ENCODE results near the gene MYO18A.
"Not testable (repeated sequence)": the region's sequence is repeated elsewhere in the genome, so short reads cannot be mapped to it uniquely, and the experiment has no call there.

MYO18A gene

GRCh38 chr17:29180034-29180787 lies at the start of gene MYO18A:
Gene MYO18A (minus strand): TSS chr17:29180398. CDS start chr17:29166940, 13,458 bp downstream.
- Histone ChIP-seq H3K4me3 (ENCODE audit: low read depth, low read length) (peak within 1 kb of the TSS; percentile 54), H3K27me3 (replicated peaks) (no peaks in the 10 kb centered on the region), H3K36me3 (replicated peaks) (no peaks in the 10 kb centered on the region), H3K27ac (no peak within 1 kb of the TSS)
- in situ Hi-C loops (cut with HindIII; ENCODE audit: low pct_ligation_motif_present, low sequenced_read_pairs): no loop called here
- DNase-seq: peak; percentile 31
- TF ChIP-seq, protein P1, sequence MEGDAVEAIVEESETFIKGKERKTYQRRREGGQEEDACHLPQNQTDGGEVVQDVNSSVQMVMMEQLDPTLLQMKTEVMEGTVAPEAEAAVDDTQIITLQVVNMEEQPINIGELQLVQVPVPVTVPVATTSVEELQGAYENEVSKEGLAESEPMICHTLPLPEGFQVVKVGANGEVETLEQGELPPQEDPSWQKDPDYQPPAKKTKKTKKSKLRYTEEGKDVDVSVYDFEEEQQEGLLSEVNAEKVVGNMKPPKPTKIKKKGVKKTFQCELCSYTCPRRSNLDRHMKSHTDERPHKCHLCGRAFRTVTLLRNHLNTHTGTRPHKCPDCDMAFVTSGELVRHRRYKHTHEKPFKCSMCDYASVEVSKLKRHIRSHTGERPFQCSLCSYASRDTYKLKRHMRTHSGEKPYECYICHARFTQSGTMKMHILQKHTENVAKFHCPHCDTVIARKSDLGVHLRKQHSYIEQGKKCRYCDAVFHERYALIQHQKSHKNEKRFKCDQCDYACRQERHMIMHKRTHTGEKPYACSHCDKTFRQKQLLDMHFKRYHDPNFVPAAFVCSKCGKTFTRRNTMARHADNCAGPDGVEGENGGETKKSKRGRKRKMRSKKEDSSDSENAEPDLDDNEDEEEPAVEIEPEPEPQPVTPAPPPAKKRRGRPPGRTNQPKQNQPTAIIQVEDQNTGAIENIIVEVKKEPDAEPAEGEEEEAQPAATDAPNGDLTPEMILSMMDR (IDR thresholded peaks at IDR 0.05; ENCODE audit: low read depth, low read length, missing control alignments): peak; percentile 66

DNA sequence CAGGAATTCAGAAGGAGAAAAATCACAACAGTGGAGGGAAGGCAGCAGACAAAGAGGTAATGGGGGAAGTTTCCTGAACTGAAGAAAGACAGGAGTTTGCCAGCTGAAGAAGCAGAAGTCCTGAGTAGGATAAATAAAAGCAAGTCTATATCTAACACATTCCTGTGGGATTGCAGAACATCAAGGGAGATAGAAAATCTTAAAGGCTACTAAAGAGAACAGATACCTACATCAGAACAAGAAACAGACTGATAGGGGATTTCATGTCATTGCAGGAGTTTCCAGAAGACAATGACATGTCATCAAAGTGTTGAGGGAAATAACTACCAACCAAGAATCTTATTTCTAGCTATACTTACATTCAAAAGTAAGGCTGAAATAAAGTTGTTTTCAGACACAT lies 45.2 kb upstream of the MYO18A start:
- Histone ChIP-seq H3K36me3 (replicated peaks) (no peaks in the 10 kb centered on the region), H3K27ac (no peak overlapping the region), H3K4me3 (ENCODE audit: low read depth, low read length) (no peak overlapping the region), H3K27me3 (replicated peaks) (no peaks in the 10 kb centered on the region)
- TF ChIP-seq, protein P1 (IDR thresholded peaks at IDR 0.05; ENCODE audit: low read depth, low read length, missing control alignments): no peak
- in situ Hi-C loops (cut with HindIII; ENCODE audit: low pct_ligation_motif_present, low sequenced_read_pairs): no loop called here
- no peak for DNase-seq

- in situ Hi-C loops (cut with HindIII; ENCODE audit: low pct_ligation_motif_present, low sequenced_read_pairs): not testable (repeated sequence)
Measured at GRCh38 chr17:29221338-29221737, 41.1 kb upstream of the MYO18A start.

DNA sequence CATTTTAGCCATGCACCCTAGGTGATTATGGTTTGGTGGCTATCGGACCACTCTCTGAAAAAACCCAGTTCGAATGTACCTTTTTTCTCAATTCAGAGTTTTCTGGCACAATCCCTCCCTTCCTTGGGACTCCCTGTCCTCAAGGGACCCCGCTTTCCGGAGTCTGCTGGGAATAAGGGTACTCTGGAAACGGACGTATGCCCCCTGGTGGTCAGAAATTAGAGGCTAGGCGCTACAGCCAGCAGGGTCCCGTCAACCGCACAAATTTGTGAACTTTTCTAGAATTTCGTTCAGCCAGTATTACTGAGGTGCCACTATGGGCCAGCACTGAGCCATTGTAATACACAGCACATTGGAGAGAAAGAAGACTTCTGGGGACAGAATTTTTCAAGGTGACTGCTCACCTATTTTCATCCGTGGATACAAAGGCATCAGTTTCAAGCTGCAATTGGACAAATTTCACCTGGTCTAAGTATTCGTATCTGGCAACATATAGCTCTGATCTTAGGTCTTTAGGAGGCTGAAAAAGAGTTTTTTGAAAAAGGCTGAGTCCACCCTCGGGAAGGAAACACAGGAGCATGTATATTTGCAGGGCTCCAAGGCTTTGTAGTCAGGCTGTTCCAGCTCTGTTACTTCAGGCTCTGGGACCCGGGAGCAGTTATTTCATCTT lies 39.3 kb upstream of the MYO18A start:
- no peaks in the 10 kb centered on the region for H3K36me3 ChIP-seq (replicated peaks)
- H3K27me3 ChIP-seq (replicated peaks): no peaks in the 10 kb centered on the region
- in situ Hi-C loops (cut with HindIII; ENCODE audit: low pct_ligation_motif_present, low sequenced_read_pairs): no loop called here
- H3K27ac ChIP-seq: no peak overlapping the region
- DNase-seq: peak; percentile 80
- H3K4me3 ChIP-seq (ENCODE audit: low read depth, low read length): no peak overlapping the region
- TF ChIP-seq, protein P1 (IDR thresholded peaks at IDR 0.05; ENCODE audit: low read depth, low read length, missing control alignments): peak; percentile 95

More at GRCh38 chr17:29221338-29221737, 41.1 kb upstream of the MYO18A start:
- not testable (repeated sequence) for H3K27ac ChIP-seq; H3K4me3 ChIP-seq (ENCODE audit: low read depth, low read length); H3K36me3 ChIP-seq (replicated peaks); DNase-seq; H3K27me3 ChIP-seq (replicated peaks)

- Histone ChIP-seq H3K27ac (no peak overlapping the region), H3K4me3 (ENCODE audit: low read depth, low read length) (no peak overlapping the region), H3K27me3 (replicated peaks) (no peaks in the 10 kb centered on the region), H3K36me3 (replicated peaks) (no peaks in the 10 kb centered on the region)
- no peak for DNase-seq
- in situ Hi-C loops (cut with HindIII; ENCODE audit: low pct_ligation_motif_present, low sequenced_read_pairs): no loop called here
- TF ChIP-seq, protein P1 (IDR thresholded peaks at IDR 0.05; ENCODE audit: low read depth, low read length, missing control alignments): no peak
Measured at GRCh38 chr17:29216856-29217255, 36.7 kb upstream of the MYO18A start.

- no peak overlapping the region for H3K4me3 ChIP-seq (ENCODE audit: low read depth, low read length)
- no peak for DNase-seq
- H3K36me3 ChIP-seq (replicated peaks): no peaks in the 10 kb centered on the region
- no peak overlapping the region for H3K27ac ChIP-seq
- TF ChIP-seq, protein P1 (IDR thresholded peaks at IDR 0.05; ENCODE audit: low read depth, low read length, missing control alignments): no peak
- in situ Hi-C loops (cut with HindIII; ENCODE audit: low pct_ligation_motif_present, low sequenced_read_pairs): no loop called here
- H3K27me3 ChIP-seq (replicated peaks): no peaks in the 10 kb centered on the region
Measured at GRCh38 chr17:29216181-29216580, 36.0 kb upstream of the MYO18A start.
